ENCODE results near the gene RASSF8. TPM values are rescaled to one million over a fixed set of nuclear protein-coding genes. Genes with fewer than 3 reads are reported as not detected.

RASSF8 gene
- total RNA-seq, 2 donors from 2014 or later: 3.2 to 14.2 TPM

GRCh38 chr12:26121323-26122060, 163.0 kb downstream of the RASSF8 start:
- H3K9me3 ChIP-seq: no peaks in the 10 kb centered on the region
- intact Hi-C loops (cut with DNase I): no loop called here
- peak overlapping the region; percentile 14 for H3K27ac ChIP-seq
- H3K4me3 ChIP-seq: peak overlapping the region; percentile 53
- H3K4me1 ChIP-seq: no peaks in the 10 kb centered on the region
- DNase-seq: no peak
- no peaks in the 10 kb centered on the region for H3K27me3 ChIP-seq
- peak overlapping the region; percentile 59 to 71 for H3K9ac ChIP-seq (ENCODE audit: low read depth in 2 of 2, low read length in 2 of 2)
- no peaks in the 10 kb centered on the region for H3K36me3 ChIP-seq
- no peak for TF ChIP-seq CTCF (IDR thresholded peaks at IDR 0.05)

GRCh38 chr12:26122061-26122680, 163.7 kb downstream of the RASSF8 start:
- Histone ChIP-seq H3K27ac (peak overlapping the region; percentile 55), H3K9ac (ENCODE audit: low read depth in 2 of 2, low read length in 2 of 2) (peak overlapping the region; percentile 59 to 71), H3K4me1 (no peaks in the 10 kb centered on the region), H3K9me3 (no peaks in the 10 kb centered on the region), H3K36me3 (no peaks in the 10 kb centered on the region), H3K4me3 (peak overlapping the region; percentile 53), H3K27me3 (no peaks in the 10 kb centered on the region)
- peak; percentile 38 for DNase-seq
- intact Hi-C loops (cut with DNase I): no loop called here
- TF ChIP-seq CTCF (IDR thresholded peaks at IDR 0.05): no peak

- no peaks in the 10 kb centered on the region for H3K9me3 ChIP-seq
- peak overlapping the region; percentile 53 for H3K4me3 ChIP-seq
- H3K27ac ChIP-seq: peak overlapping the region; percentile 55
- intact Hi-C loops (cut with DNase I): no loop called here
- H3K9ac ChIP-seq (ENCODE audit: low read depth in 2 of 2, low read length in 2 of 2): peak overlapping the region; percentile 65 to 71
- peak; percentile 17 for TF ChIP-seq CTCF (IDR thresholded peaks at IDR 0.05)
- H3K4me1 ChIP-seq: no peaks in the 10 kb centered on the region
- no peaks in the 10 kb centered on the region for H3K36me3 ChIP-seq
- peak; percentile 79 for DNase-seq
- H3K27me3 ChIP-seq: no peaks in the 10 kb centered on the region
Observed at GRCh38 chr12:26122681-26123481, 164.4 kb downstream of the RASSF8 start.

- Histone ChIP-seq H3K27ac (peak overlapping the region; percentile 55), H3K4me1 (no peaks in the 10 kb centered on the region), H3K9ac (ENCODE audit: low read depth in 2 of 2, low read length in 2 of 2) (peak overlapping the region; percentile 65 to 71), H3K4me3 (peak overlapping the region; percentile 53), H3K36me3 (no peaks in the 10 kb centered on the region), H3K27me3 (no peaks in the 10 kb centered on the region), H3K9me3 (no peaks in the 10 kb centered on the region)
- DNase-seq: no peak
- intact Hi-C loops (cut with DNase I): no loop called here
- peak; percentile 4 for TF ChIP-seq CTCF (IDR thresholded peaks at IDR 0.05)
Observed at GRCh38 chr12:26123482-26123980, 165.0 kb downstream of the RASSF8 start.

All from colonic mucosa (tissue), 4 donors.